ENCODE results near the gene MED13.
"Not testable (repeated sequence)": the region's sequence is repeated elsewhere in the genome, so short reads cannot be mapped to it uniquely, and the experiment has no call there.

Gene MED13

DNA sequence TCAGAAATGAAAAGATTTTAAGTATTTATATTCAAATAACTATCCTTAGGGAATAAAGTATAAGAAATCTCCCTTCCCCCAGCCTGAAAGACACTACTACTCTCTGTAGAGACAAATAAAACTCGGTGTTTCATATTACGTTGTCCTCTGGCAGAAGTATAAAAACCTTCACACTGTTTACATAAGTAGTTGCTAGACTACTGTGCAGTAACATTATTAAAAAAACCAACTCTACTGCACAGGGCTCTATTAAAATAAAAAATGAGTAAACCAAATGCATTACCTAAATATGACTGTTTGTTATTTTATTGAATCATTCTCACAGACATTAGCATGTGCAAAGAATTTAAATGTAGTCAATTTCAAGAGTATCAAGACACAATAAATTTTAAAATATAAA is 67.4 kb downstream of the MED13 start:
- in situ Hi-C loops (cut with MboI; ENCODE audit: low sequenced_read_pairs): no loop called here

DNA sequence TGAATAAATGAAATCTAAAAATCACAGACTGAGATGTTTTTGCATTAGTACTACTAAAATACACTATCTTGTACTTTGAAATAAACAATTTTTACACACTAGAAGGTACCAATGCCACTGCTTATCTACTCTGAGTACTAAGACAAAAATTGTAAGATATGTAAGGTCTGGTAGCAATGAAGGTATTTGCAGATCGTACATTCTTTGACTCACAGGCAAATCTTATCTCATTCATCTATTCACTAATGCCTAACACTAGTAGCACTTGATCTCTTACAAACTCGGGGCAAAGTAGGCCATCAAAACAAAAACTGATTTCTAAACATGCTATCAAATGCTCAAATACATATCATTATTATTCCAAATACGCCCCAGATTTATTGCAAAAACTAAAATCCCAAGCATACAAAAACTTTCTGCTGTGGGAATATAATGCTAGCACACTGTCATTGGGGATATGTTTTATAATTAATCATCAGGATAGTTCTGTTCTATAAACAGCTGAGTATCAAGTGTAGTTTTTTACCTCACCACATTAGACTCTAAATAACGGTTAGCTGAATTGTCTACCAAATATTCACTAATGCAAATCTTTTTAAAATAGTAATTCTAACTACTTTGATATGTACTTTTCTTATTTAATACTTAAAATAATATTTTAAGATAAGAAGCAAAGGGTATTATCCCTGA is 68.0 kb downstream of the MED13 start:
- in situ Hi-C loops (cut with MboI; ENCODE audit: low sequenced_read_pairs): no loop called here

DNA sequence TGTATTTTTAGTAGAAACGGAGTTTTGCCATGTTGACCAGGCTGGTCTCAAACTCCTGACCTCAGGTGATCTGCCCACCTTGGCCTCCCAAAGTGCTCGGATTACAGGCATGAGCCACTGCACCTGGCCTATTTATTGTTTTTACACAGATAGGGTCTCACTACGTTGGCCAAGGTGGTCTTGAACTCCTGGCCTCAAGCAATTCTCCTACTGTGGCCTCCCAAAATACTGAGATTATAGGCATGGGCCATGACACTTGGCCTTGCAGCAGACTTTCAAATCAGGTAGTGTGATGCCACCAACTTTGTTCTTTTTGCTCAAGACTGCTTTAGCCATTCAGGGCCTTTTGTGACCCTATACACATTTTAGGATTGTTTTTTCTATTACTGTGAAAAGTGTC is 75.6 kb downstream of the MED13 start:
- in situ Hi-C loops (cut with MboI; ENCODE audit: low sequenced_read_pairs): no loop called here

DNA sequence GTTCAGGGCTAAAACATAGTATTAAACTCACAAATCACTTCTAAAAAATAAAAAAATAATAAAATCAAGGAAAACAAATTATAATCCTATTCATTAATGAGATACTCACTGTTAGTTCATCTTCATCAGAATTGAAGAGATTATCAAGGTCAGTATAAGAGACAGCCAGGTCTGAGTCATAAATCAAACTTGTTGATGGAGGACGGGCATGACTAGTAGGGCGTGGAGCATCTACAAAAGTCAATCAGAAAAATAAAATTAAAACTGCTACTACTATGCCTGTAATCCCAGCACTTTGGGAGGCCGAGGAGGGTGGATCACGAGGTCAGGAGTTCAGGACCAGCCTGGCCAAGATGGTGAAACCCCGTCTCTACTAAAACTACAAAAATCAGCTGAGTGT is 78.2 kb downstream of the MED13 start:
- in situ Hi-C loops (cut with MboI; ENCODE audit: low sequenced_read_pairs): no loop called here

DNA sequence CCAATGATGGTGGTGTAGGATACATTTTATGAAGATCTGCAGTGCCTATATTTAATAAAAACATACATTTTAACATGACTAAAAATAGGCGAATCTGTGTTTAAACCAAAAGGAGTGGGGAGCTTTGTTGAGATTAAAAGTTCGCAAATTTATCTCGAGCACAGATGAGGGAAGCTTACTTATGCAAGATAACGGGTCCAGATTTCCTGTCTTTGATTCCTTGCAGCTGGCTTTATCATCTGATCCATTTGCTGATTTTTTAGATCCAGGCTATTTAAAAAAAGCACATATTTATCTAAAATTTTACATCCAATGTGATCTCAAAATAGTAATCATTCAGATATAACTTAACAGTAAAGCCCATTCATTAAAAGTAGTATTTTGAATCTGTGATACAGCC is 80.3 kb downstream of the MED13 start:
- in situ Hi-C loops (cut with MboI; ENCODE audit: low sequenced_read_pairs): no loop called here

DNA sequence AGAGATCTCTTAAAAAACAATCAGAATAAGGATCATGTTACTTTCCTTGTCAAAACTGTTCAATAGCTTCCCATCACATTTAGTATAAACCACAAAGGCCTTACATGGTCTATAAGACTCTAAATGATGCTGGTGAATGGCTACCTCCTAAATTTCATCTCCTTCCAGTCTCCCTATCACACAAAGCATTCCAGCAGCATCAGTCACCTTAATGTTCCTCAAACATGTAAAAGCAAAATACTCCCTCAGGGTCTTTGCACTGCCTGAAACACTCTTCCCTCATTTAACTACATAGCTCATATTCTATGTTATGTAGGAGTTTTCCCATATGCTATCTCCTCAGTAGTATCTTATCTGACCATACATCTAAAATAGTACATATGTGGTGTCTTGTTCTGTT is 83.8 kb downstream of the MED13 start:
- in situ Hi-C loops (cut with MboI; ENCODE audit: low sequenced_read_pairs): no loop called here

DNA sequence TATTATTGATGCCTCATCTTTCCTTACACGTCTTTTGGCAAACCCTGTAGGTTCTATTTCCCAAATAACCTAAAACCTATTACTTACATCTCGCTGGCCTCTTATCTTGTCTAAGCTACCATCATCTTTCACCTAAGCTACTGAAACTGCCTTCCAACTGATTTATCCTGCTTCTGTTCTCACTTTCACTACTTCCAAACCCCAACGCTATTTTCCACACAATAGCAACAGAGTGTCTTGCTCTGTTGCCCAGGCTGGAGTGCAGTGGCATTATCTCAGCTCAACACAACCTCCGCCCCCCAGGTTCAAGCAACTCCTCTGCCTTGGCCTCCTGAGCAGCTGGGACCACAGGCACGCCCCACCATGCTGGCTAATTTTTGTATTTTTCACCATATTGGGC is 84.5 kb downstream of the MED13 start:
- in situ Hi-C loops (cut with MboI; ENCODE audit: low sequenced_read_pairs): no loop called here

DNA sequence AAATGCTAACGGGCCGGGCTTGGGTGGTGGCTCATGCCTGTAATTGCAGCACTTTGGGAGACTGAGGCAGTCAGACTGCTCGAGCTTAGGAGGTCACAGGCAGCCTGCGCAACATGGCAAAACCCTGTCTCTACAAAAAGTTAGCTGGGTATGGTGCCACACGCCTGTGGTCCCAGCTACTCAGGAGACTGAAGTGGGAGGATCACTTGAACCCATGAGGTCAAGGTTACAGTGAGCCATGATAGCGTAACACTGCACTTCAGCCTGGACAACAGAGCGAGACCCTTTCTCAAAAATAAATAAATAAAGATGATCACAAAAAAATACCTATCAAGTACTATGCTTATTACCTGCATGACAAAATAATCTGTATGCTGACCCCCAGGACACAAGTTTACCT is 91.0 kb downstream of the MED13 start:
- in situ Hi-C loops (cut with MboI; ENCODE audit: low sequenced_read_pairs): no loop called here

DNA sequence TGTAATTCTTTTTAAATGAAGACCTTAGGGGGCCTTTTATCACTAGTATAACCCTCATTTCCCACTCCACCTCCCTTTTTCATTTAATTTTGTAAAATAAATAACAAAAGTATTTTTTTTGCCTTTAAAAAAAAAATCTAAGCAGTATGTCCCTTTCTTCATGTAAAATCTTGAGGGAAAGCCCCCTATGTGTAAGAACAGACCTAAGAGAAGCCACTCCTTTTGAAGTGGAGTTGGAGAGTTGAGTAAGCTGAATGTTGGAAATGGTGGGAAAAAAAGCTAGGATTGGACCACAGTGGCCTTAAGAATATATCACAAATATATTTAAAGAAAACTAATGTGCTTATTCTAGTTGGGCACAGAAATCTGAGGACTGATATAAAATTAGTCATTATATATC is 92.8 kb downstream of the MED13 start:
- in situ Hi-C loops (cut with MboI; ENCODE audit: low sequenced_read_pairs): no loop called here

DNA sequence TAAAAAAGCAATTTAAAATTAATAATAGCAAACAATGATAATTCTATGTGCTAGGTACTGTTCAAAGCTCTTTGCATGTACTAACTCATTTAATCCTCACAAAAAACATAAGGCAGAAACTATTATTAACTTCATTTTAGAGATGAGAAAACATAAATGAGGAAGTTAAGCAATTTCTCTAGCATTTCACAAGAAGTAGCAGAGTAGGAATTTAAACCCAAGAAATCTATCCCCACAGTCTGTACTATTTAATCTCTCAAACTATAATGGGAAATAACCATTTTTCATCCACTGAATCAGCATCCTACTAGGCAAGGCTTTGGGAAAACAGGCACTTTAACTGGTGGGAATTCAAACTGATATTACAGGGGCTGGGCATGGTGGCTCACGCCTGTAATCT is 95.0 kb downstream of the MED13 start:
- in situ Hi-C loops (cut with MboI; ENCODE audit: low sequenced_read_pairs): no loop called here

DNA sequence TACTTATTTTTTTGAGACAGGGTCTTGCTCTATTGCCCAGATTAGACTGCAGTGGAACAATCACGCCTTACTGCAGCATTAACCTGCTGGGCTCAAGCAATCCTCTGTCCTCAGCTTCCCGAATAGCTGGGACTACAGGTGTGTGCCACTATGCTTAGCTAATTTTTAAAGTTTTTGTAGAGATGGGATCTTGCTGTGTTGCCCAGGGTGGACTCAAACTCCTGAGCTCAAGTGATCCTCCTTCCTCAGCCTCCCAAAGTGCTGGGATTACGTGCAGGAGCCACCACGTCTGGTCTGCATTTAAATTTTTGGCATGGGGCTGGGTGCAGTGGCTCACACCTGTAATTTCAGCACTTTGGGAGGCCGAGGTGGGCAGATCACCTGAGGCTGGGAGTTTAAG is 96.3 kb downstream of the MED13 start:
- in situ Hi-C loops (cut with MboI; ENCODE audit: low sequenced_read_pairs): no loop called here

DNA sequence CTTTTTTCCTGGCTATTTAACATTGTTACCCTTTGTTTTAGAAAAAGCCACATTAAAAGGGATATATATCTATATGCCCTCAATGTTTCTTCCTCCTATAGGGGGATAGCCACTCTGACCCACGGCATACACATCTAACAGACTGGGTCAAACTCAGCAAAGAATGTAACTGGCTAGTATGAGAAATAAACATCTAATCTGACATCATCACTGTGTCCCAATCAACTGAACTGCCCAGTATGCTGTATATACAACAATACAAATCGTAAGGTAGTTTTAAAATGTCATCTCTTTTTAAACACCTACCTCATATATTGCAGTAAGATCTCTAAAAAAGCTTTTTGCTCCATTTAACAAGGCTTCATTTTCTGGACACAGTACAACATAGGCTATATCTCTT is 97.3 kb downstream of the MED13 start:
- in situ Hi-C loops (cut with MboI; ENCODE audit: low sequenced_read_pairs): no loop called here

DNA sequence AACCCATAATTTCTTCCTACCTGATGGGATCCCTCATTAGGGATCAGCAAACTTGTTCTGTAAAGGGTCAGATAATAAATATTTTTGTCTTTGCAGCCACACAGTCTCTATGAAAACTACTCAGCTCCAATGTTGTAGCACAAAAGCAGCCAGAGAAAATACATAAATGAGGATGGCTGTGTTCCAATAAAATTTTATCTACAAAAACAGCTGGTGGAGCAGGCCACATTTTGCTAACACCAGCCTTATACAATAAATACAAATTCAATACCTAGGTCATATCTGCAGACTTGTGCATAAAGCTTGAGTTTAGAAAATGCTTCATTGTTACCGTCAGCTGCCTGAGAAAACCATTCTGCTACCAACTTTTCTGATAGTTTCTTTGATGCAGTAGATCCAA is 98.9 kb downstream of the MED13 start:
- in situ Hi-C loops (cut with MboI; ENCODE audit: low sequenced_read_pairs): no loop called here

DNA sequence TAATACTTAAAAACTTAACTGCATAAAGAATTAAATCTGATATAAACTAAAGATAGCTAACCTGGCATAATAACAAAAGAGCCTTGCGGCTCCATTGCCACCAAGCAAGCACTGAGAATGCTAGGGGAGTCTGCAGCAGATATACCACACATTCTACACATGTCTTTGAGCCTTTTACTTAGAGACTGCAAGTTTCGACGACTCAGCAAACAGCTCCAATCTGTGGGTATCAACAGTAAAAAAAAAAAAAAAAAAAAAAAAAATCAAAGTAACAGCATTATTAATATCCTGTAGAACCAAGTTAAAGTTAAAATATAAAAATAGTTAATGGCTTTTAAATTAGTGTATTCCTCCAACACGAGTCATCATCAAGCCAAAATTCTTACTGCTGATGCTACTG is 109.5 kb downstream of the MED13 start:
- in situ Hi-C loops (cut with MboI; ENCODE audit: low sequenced_read_pairs): no loop called here

DNA sequence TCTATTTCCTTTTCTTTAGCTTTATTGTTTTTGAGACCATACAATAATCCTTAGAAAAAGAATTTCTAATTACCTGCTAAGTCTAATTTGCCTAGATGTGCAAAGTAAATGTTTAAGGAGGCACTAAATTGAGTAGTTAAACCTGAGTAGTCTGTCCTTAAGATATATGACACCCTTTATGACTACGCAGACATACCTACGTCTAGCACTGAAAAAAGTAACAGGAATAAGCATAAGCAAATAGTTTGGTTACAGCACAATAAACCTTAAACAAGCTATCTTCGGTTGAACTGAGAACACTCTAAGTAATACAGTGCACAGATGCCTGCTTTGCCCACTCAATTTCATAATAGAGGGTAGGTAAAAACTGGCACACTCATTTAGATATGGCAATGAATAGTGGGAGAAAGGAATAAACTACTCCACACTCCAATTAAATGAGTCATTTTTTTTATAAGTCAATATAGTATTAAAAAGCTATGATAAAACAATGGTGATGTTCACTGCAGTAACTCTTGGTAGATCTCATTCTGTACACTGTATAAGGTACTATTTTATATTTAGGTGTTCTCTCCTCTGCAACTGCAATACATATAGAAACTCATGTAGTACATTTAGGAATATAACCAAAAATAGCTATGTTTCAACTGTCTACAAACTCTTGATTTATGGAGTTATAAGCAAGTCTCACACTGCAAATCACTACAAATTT is 117.6 kb downstream of the MED13 start:
- in situ Hi-C loops (cut with MboI; ENCODE audit: low sequenced_read_pairs): no loop called here

DNA sequence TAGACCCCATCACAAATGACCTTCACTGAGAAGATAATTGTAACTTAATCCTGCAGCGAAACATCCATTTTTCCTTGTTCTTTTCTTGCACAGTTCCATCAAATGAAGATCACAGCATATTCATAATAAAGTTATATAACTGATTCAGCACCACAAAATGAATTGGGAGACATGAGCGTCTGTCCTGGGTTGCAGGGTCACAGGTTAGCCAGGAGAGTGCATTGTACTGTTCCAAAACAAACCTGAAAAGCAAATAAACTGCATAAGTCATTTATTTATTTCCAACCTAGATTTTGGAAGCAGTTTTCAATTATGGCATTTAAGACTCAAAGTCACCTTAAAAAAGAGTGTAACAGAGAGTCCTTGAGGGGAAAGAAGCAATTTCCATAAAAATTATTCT is 118.7 kb downstream of the MED13 start:
- in situ Hi-C loops (cut with MboI; ENCODE audit: low sequenced_read_pairs): no loop called here

DNA sequence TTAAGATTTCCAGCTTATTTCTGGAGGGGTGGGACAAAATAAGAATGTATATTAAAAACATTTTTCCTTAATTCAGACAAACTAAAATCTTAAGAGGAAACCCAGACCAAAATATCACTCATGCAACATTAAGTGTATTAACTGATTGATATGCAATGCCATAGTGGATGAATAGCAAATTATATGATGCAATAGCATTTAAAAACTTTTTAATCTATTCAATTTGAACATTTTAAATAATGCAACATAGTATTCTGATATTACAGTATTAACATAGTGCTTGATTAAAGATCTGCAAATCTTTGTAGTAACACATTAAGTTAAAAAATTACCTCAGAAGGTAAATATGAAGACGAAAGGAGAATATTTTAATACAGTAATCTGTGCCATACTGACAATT is 122.0 kb downstream of the MED13 start:
- in situ Hi-C loops (cut with MboI; ENCODE audit: low sequenced_read_pairs): no loop called here

DNA sequence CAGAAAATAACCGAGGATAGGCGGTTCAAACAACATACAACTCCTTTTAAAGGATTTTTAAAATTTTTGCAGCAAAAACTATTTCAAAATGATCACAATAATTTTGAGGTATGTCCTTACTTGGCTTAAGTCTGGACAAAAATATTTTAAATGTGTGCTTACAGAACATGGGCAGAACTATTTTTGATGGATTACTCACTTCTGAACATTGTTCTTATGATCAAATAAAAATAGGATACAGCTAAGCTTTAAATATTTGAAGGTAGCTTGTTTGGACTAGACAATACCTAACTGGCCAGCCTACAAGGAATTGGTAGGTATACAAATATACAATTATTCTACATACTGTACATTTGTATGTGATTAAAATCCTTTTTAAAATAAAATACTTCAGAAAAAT is 123.0 kb downstream of the MED13 start:
- in situ Hi-C loops (cut with MboI; ENCODE audit: low sequenced_read_pairs): no loop called here

DNA sequence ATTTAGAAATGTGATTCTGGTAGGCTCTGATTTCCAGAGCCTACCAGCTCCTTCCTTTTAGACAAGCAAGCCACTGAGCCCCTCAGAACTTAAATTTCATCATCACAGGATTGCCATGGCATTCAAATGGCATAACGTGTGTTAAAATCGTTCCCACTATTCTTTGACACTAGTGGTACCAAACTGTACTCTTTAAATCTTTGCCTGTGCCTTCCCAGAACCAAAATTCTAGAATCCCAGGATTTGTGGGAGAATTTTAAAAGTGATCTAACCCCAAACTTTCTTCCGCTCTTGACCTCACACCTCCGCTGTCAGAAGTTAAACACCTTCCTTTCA is 137.0 kb downstream of the MED13 start:
- in situ Hi-C loops (cut with MboI; ENCODE audit: low sequenced_read_pairs): no loop called here

DNA sequence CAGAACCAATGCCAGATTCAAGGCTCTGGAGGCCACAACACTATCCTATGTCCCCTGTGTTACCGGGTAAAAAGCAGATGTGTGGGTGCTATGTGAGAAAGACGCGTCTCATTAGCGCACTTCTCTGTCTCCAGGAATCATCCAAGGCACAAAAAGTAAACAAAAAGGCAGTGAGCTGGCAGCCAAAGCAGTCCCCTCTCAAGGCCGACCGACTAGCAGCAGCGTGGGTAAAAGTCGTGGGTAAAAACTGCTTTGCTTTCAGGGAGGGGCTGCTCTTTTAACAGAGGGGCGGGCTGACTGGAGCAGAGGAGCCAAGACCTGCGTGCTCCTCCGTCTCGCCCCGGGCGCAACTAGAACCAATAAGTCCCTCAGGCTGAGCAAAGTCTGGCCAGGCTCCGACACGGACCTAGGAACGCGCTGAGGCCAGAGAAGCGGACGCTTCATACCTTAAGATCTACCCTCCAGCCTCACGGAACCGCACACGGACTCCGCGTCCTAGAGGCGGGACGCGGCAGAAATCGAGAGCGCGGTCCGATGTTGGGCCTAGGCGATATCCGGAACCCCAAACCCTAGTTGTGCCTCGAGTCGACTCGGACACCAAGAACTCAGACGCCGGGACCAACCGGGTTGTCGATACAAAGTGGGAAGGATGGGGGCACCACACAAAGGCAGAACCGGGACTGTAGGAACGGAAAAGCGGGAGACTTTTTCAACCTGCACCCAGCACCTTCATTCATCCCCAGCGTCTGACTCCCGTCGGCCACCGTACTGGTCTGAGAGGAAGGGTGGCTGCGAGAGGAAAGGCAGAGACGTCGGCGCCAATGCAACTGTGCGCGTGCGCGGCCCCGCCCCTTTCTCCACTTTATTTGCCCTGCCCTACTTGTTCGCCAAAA is 137.6 kb downstream of the MED13 start, which contains the start of gene INTS2:
Gene INTS2 (minus strand): TSS at position 775 of the 893 bp plus-strand sequence. CDS start 1,338 bp downstream, outside the sequence.
- in situ Hi-C loops (cut with MboI; ENCODE audit: low sequenced_read_pairs): no loop called here

DNA sequence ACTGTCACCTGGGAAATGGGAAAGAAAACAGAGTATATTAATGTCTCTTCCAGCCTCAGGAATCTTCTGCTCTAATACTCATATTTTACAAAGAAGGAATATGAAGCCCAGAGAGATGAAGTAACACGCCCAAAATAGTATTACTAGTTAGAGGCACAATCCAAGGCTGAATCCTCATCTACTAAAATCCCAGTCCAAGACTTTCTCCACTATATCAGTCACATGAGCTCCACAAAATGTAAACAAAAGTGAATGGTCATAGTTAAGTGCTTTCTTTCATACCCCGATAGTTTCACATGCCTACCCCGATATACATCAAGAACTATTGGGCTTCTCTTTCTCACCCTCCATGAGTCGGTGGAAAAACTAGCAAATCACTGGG is 138.3 kb downstream of the MED13 start:
- in situ Hi-C loops (cut with MboI; ENCODE audit: low sequenced_read_pairs): no loop called here

DNA sequence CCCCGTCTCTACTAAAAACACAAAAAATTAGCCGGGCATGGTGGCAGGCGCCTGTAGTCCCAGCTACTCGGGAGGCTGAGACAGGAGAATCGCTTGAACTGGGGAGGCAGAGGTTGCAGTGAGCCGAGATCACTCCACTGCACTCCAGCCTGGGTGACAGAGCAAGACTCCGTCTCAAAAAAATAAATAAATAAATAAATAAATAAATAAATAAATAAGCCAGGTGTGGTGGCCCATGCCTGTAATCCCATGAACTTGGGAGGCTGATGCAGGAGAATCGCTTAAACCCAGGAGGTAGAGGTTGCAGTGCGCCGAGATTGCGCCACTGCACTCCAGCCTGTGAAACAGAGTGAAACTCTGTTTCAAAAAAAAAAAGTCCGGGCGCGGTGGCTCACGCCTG is 149.9 kb downstream of the MED13 start:
- in situ Hi-C loops (cut with MboI; ENCODE audit: low sequenced_read_pairs): not testable (repeated sequence)
